MM.1S (cell line): Measurements from ENCODE around the gene THOC3.
"Not testable (repeated sequence)": the region's sequence is repeated elsewhere in the genome, so short reads cannot be mapped to it uniquely, and the experiment has no call there.

ENCODE experiments used
- DNase-seq: peaks from one replicate; pipeline ENCODE4 v3.0.0-alpha.2; 2015
- H2AFZ ChIP-seq: fragments of 300-600 bp; sonication (generic); 2 replicates; pipeline ENCODE4 v1.6.0; 2016; ENCODE audit warnings: antibody characterized with exemption, low read length
- H3F3A ChIP-seq: fragments of 300-600 bp; sonication (generic); 2 replicates; pipeline ENCODE4 v1.6.1; 2016; ENCODE audit warnings: mild to moderate bottlenecking, antibody characterized with exemption, low read length, moderate library complexity, mixed read lengths; ENCODE audit not compliant: insufficient read depth
- H3K27ac ChIP-seq: fragments of 300-600 bp; sonication (generic); 2 replicates; pipeline ENCODE4 v1.5.1; 2016; ENCODE audit warnings: mild to moderate bottlenecking, low read length
- H3K27me3 ChIP-seq: fragments of 300-600 bp; sonication (generic); replicated peaks from 2 replicates; pipeline ENCODE4 v1.6.0; 2016; ENCODE audit warnings: low read length; ENCODE audit not compliant: insufficient read depth
- H3K36me3 ChIP-seq: fragments of 300-600 bp; sonication (generic); replicated peaks from 2 replicates; pipeline ENCODE4 v1.6.1; 2016; ENCODE audit warnings: mild to moderate bottlenecking, low read length, mixed read lengths; ENCODE audit not compliant: insufficient read depth
- H3K4me1 ChIP-seq: fragments of 300-600 bp; sonication (generic); 2 replicates; pipeline ENCODE4 v1.6.1; 2016; ENCODE audit warnings: low read length, mixed read lengths
- H3K4me2 ChIP-seq: fragments of 300-600 bp; sonication (generic); 2 replicates; pipeline ENCODE4 v1.6.0; 2016; ENCODE audit warnings: low read depth, low read length
- H3K4me3 ChIP-seq: fragments of 300-600 bp; sonication (generic); 2 replicates; pipeline ENCODE4 v1.5.1; 2016; ENCODE audit warnings: low read length, mixed read lengths
- H3K79me2 ChIP-seq: fragments of 300-600 bp; sonication (generic); 2 replicates; pipeline ENCODE4 v1.6.1; 2016; ENCODE audit warnings: mixed run types, low read length, mixed read lengths
- H3K9ac ChIP-seq: fragments of 300-600 bp; sonication (generic); 2 replicates; pipeline ENCODE4 v1.6.1; 2016; ENCODE audit warnings: low read length, mixed read lengths
- H3K9me2 ChIP-seq: fragments of 300-600 bp; sonication (generic); replicated peaks from 2 replicates; pipeline ENCODE4 v1.6.1; 2016; ENCODE audit warnings: mild to moderate bottlenecking, low read length, mixed read lengths; ENCODE audit not compliant: insufficient read depth
- H3K9me3 ChIP-seq: fragments of 300-600 bp; sonication (generic); replicated peaks from 2 replicates; pipeline ENCODE4 v1.6.1; 2016; ENCODE audit warnings: mild to moderate bottlenecking, low read length, mixed read lengths; ENCODE audit not compliant: insufficient read depth
- H4K20me1 ChIP-seq: fragments of 300-600 bp; sonication (generic); 2 replicates; pipeline ENCODE4 v1.6.1; 2016; ENCODE audit warnings: mild to moderate bottlenecking, low read length, moderate library complexity, mixed read lengths; ENCODE audit not compliant: insufficient read depth

The THOC3 gene

DNA sequence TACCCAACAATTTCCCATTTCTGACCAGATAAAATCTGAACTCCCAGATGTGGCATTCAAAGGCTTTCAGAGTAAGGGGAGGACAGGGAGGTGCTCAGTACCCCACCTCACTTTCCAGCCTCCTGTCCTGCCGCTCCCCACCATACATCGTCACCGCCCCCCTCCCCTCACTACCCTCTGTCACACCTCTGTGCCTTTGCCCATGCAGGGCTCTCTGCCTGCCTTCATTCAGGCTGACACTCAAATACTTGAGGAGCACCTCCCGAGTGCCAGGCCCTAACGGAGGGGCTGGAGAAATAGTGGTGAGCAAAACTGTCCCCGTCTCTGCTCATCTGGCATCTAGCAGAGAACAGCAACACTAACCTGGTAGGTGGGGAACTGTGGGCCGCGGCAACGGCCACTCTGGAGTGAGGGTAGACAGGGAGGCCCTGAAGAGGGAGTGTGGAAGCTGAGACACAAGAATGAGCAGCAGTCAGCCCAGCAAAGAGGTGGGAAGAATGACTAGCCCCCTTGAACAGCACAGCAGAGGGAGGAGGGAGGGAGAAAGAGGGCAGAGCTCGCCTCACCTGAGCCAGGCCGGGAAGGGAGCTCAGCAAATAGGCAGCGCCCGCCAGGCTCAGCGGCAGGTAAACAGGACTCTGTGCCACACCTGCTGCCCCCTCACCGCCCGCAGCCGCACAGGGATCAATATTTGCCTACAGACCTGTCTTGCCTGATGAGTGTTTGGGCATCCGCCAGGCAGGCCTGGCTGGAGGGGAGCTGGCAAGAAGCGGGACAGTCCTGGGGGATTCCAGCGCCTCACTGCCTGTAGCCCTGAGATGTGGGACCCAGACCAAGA is 54.1 kb downstream of the THOC3 start:
- not testable (repeated sequence) for H3K9me3 ChIP-seq, H2AFZ ChIP-seq, DNase-seq, H3K4me2 ChIP-seq, H3K27ac ChIP-seq, H3K4me3 ChIP-seq, H3K27me3 ChIP-seq, H3K36me3 ChIP-seq, H4K20me1 ChIP-seq, H3F3A ChIP-seq, H3K4me1 ChIP-seq, H3K79me2 ChIP-seq, H3K9ac ChIP-seq, H3K9me2 ChIP-seq

DNA sequence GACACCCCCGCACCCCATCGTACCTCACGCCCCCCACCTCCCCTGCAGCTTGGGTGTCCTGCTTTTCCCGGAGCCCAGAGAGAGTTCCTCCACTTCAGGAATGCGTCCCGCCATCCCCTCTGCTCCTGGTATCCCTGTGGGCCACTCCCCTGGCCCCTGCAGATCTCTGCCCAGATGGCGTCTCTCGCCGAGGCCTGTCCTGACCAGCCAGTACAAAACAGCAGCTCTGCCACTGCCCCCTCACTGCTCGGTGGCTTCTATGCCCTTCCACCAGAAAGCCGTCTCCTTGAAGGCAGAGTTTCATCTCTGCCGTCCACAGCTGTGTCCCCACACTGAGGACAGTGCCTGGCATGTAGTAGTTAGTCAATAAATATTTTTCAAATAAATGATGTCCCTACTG is 58.0 kb downstream of the THOC3 start:
- not testable (repeated sequence) for H3K36me3 ChIP-seq, H2AFZ ChIP-seq, H3K79me2 ChIP-seq, H3K9ac ChIP-seq, H3K27me3 ChIP-seq, H3F3A ChIP-seq, H3K4me1 ChIP-seq, H3K9me2 ChIP-seq, DNase-seq, H3K9me3 ChIP-seq, H4K20me1 ChIP-seq, H3K27ac ChIP-seq, H3K4me3 ChIP-seq, H3K4me2 ChIP-seq
